Retina (tissue), 1 donor: ENCODE measurements around the gene DNAH8.

Experiments
- DNase-seq: peaks from one replicate; pipeline ENCODE4 v3.0.0-alpha.2; 2016

The DNAH8 gene, protein sequence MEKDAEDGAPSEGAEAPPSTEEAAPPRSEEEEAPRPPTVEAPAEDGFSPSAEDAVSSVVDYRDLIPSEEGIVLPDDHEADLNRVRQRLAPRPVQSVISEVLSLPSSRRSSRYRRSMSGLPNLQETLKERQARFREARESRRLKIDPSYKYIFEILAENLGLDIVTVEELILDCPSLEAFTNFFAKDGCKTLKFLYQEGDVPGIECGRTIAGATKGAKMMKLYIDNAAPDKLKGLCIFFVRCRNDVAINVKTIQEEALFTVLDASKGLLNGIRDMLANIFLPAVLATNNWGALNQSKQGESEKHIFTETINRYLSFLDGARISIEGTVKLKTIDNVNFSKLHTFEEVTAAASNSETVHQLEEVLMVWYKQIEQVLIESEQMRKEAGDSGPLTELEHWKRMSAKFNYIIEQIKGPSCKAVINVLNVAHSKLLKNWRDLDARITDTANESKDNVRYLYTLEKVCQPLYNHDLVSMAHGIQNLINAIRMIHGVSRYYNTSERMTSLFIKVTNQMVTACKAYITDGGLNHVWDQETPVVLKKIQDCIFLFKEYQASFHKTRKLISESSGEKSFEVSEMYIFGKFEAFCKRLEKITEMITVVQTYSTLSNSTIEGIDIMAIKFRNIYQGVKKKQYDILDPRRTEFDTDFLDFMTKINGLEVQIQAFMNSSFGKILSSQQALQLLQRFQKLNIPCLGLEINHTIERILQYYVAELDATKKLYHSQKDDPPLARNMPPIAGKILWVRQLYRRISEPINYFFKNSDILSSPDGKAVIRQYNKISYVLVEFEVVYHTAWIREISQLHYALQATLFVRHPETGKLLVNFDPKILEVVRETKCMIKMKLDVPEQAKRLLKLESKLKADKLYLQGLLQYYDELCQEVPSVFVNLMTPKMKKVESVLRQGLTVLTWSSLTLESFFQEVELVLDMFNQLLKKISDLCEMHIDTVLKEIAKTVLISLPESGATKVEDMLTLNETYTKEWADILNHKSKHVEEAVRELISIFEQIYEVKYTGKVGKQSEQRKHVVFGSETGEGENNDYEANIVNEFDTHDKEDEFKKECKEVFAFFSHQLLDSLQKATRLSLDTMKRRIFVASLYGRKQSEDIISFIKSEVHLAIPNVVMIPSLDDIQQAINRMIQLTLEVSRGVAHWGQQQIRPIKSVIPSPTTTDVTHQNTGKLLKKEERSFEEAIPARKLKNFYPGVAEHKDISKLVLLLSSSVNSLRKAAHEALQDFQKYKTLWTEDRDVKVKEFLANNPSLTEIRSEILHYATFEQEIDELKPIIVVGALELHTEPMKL (N-terminal part only)

GRCh38 chr6:38715016-38715689 lies at the start of gene DNAH8:
Gene DNAH8 (plus strand): TSS chr6:38715311. CDS start chr6:38722810, 7,499 bp downstream.
- DNase-seq, result peak; percentile 65

- peak; percentile 8 for DNase-seq
Observed at GRCh38 chr6:38671885-38672467, 43.1 kb upstream of the DNAH8 start.

- DNase-seq, result no peak
Observed at GRCh38 chr6:38673397-38674165, 41.5 kb upstream of the DNAH8 start.

- no peak for DNase-seq
Observed at GRCh38 chr6:38676236-38676973, 38.7 kb upstream of the DNAH8 start.

DNA sequence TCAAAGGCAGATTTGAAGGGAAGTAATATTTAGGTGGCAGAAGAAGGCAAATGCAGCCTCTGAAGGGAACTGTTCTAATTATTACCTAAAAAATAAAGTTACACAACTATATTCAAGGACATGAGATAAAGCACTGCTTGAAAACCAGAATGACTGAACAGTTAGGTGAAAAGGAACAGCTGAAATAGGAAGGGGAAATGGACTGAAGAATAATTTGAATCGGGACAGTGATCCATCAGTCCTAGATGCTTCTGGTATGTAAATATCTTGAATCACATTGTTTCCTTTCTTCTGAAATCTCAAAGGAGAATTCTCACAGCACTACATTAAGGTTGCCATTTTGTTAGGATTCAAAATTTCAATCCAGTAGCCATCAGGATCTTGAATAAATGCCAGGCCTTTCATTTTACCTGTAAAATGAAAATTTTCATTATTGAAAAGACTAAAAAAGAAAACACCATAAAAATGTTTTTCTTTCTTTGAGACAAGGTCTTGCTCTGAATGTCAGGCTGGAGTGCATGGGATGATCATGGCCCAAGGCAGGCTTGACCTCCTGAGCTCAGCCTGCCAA lies 38.1 kb upstream of the DNAH8 start:
- DNase-seq, result no peak

GRCh38 chr6:38678178-38678760 lies 36.8 kb upstream of the DNAH8 start:
- DNase-seq, result no peak

DNA sequence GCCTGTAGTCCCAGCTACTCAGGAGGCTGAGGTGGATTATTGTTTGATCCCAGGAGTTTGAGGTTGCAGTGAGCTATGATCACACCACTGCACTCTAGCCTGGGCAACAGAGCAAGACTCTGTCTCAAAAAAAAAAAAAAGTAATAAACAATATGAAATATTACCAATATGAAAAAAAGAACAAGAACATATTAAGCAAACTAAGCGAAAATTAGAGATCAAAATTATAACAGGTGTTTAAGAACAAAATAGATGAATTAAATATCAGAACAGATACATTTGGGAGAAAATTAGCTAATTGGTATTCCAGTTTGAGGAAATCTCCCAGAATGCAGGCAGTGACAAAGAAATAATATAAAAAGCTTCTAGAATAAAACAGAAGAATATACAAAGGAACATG lies 35.4 kb upstream of the DNAH8 start:
- no peak for DNase-seq

- no peak for DNase-seq
Observed at GRCh38 chr6:38681850-38682249, 33.3 kb upstream of the DNAH8 start.

DNA sequence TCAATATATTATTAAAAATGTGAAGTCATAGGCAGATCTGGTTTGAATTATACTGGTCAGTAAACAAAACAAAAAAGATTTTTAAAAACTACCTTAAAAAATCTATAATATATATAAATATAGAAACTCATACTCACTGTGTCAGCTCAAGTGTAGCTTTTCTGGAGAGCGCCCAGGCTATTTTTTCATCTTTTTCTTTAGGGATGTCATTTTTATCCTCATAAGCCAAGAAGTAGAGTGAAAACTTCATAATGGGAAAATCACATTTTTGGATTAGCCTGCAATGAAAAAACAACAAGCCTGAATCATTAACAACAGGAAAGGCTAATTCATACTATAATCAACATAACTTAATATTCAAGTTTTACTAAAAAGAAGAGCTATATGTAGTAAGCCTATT lies 30.9 kb upstream of the DNAH8 start:
- DNase-seq, result no peak

GRCh38 chr6:38684904-38685303 lies 30.2 kb upstream of the DNAH8 start:
- DNase-seq, result no peak

DNA sequence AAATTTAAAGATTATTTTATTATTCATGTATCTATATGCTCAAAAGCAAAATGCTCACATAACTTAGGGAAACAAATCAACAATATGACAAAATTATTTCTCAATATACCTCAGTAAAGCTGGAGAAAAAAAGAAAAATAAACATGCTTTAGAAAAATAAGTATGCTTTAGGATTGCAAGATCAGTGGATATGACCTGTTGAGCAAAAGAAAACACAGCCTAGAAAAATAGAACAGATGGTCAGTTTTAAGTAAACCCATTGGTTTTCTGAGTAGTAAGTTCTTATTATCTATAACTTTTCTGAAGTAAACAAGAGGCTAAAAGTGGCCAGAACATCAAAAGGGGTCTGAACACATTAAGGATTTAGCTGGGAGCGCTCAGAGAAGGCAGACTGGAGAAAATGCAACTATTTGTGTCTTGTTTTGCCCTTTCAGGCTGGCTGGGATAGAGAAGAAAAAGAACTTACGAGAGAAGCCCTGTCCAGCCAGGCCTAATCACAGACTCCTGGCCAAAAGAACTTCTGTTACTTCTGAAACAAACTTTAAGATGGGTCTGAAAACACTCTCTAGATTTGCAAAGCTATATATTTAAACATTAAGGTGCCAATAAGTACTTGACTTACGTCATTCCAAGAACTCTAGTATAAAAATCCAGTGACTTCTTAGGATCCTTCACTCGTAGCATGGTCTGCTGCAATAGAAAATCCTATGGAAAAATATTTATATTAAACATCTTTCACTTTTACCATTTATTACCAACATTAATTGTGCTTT lies 28.7 kb upstream of the DNAH8 start:
- DNase-seq, result no peak

DNA sequence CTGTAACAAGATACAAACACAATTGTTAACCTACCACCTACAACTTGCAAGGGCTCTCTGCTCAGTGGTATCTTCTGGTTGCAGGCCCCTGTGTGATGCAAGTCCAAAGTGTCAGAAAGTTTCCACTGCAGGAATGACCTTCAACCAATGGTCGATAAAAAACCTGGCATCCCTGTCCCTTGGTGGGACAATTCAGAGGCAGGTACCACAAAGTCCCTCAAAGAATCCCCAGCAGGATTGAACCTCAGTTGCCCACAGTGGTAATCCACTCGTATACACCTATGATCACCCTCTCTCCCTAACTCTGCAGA lies 28.1 kb upstream of the DNAH8 start:
- no peak for DNase-seq

- DNase-seq, result no peak
Observed at GRCh38 chr6:38687549-38687948, 27.6 kb upstream of the DNAH8 start.

- DNase-seq, result no peak
Observed at GRCh38 chr6:38688579-38689087, 26.5 kb upstream of the DNAH8 start.

GRCh38 chr6:38695227-38695900 lies 19.7 kb upstream of the DNAH8 start:
- no peak for DNase-seq

DNA sequence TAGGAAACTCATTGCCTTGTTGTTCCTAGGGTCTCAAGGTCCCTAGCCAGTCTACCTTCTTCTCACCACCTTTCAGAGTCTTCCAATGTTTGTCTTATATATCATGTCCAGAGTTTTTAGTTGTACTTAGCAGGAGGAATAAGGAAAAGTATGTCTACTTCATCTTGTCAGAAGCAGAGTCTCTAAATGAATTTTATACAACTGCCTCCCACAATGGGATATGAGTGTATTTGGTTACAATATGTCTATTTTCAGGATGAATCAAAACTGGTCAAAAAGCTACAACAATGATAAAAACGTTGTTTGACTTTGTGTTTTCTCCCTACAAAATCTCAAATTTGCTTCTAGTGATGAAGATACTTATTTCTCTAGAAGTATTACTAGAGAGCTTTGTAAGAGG lies 19.2 kb upstream of the DNAH8 start:
- no peak for DNase-seq

- no peak for DNase-seq
Observed at GRCh38 chr6:38696345-38696744, 18.8 kb upstream of the DNAH8 start.

- DNase-seq, result no peak
Observed at GRCh38 chr6:38697846-38698245, 17.3 kb upstream of the DNAH8 start.
